ENCODE data around the gene NLRP2B.

DNA sequence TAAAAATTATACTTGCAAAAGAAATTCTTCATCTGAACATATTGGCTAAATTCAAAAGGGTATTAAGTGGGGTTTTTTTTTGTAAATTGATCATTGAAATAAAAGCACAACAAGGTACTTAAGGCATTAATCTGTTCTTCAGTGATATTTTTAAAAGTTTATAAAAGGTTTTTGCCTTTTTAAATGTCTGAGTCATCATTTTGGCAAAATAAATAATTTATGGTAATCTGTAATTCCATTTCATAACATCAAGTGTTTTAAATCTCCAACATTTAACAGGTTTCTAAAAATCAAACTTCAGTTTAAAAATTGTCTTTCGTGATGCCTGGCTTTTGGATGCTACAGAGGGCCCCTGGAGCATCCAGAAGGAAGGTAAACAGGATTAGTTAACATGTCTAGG lies 27.4 kb downstream of the NLRP2B start:
- TF ChIP-seq, protein P1, sequence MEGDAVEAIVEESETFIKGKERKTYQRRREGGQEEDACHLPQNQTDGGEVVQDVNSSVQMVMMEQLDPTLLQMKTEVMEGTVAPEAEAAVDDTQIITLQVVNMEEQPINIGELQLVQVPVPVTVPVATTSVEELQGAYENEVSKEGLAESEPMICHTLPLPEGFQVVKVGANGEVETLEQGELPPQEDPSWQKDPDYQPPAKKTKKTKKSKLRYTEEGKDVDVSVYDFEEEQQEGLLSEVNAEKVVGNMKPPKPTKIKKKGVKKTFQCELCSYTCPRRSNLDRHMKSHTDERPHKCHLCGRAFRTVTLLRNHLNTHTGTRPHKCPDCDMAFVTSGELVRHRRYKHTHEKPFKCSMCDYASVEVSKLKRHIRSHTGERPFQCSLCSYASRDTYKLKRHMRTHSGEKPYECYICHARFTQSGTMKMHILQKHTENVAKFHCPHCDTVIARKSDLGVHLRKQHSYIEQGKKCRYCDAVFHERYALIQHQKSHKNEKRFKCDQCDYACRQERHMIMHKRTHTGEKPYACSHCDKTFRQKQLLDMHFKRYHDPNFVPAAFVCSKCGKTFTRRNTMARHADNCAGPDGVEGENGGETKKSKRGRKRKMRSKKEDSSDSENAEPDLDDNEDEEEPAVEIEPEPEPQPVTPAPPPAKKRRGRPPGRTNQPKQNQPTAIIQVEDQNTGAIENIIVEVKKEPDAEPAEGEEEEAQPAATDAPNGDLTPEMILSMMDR (IDR thresholded peaks at IDR 0.05; ENCODE audit: low read length) = no peak
- no peak for TF ChIP-seq EZH2 (optimal IDR thresholded peaks at IDR 0.05; ENCODE audit: low read depth, low read length)
- no peak for TF ChIP-seq EZH2phosphoT487 (IDR thresholded peaks at IDR 0.05; ENCODE audit: low read length)

Measured in MM.1S (cell line).